NCI-H69 (cell line): Measurements from ENCODE around the gene AGPAT3.
A peak's percentile ranks its signal among the peaks of the same experiment; 100 is the strongest.
"Not testable (repeated sequence)": the region's sequence is repeated elsewhere in the genome, so short reads cannot be mapped to it uniquely, and the experiment has no call there.

Experiments used
- DNase-seq: peaks from one replicate; lab custom pipeline; 2025; lab: John Stamatoyannopoulos, UW

Gene AGPAT3, protein sequence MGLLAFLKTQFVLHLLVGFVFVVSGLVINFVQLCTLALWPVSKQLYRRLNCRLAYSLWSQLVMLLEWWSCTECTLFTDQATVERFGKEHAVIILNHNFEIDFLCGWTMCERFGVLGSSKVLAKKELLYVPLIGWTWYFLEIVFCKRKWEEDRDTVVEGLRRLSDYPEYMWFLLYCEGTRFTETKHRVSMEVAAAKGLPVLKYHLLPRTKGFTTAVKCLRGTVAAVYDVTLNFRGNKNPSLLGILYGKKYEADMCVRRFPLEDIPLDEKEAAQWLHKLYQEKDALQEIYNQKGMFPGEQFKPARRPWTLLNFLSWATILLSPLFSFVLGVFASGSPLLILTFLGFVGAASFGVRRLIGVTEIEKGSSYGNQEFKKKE

GRCh38 chr21:43864962-43865539, at the start of gene AGPAT3:
TSS of gene AGPAT3 (plus strand) at chr21:43865223. CDS start at chr21:43959682, 94,459 bp downstream.
- peak; percentile 84 for DNase-seq

GRCh38 chr21:43815991-43816390, 49.0 kb upstream of the AGPAT3 start:
- no peak for DNase-seq

- no peak for DNase-seq
These were observed 48.4 kb upstream of the AGPAT3 start for GRCh38 chr21:43816611-43817071.

GRCh38 chr21:43817157-43818086, 47.6 kb upstream of the AGPAT3 start:
- no peak for DNase-seq

- DNase-seq, result no peak
These were observed 46.3 kb upstream of the AGPAT3 start for GRCh38 chr21:43818685-43819084.

DNA sequence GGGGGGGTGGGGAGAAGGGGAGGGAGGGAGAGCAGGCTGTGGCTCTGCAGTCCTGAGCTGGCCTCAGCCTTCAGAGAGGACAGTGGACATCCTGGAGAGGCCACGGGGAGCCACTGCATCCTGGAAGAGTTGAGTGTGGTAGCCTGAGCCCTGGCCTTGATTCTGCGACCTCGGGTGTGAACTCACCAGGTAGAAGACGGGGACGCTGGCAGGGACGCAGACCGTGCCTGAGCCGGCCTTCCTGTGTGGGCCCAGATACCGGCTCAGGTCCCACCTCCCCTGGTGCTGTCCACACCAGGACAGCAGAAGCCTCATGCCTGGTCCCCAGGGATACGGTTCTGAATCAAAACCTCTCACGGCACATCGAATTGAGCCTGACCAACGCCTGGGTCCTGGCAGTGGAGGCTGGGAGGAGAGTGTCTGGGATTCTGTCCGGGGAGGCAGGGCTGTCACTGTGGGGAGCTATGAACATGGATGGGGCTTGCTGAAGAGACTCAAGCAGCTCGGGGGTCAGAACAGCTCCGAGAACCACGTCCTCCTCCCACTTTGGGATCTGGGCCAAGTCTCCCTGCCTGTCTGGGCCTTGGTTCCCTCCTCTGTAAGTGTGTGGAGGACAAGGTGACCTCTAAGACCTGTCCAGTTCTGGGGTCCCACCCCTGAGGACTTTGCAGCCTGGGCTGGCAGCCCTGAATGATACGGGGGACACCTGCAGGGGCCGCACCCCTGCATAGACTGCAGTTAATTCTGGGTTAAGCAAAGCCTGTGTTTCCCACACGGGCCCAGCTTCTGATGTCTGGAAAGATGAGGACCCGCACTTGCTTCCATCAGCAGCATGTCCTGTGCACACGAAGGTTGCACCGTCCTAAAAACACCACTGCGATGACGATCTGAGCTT, 45.3 kb upstream of the AGPAT3 start:
- no peak for DNase-seq

- DNase-seq, result no peak
These were observed 44.6 kb upstream of the AGPAT3 start for GRCh38 chr21:43820466-43820865.

GRCh38 chr21:43822166-43822565, 42.9 kb upstream of the AGPAT3 start:
- DNase-seq, result not testable (repeated sequence)

DNA sequence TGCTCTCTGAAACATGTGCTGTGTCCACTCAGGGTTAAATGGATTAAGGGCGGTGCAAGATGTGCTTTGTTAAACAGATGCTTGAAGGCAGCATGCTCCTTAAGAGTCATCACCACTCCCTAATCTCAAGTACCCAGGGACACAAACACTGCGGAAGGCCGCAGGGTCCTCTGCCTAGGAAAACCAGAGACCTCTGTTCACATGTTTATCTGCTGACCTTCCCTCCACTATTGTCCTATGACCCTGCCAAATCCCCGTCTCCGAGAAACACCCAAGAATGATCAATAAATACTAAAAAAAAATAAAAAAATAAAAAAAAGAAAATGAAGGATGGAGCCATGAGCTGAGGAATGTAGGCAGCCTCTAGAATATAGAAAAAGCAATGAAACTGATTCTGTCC, 42.3 kb upstream of the AGPAT3 start:
- not testable (repeated sequence) for DNase-seq

DNA sequence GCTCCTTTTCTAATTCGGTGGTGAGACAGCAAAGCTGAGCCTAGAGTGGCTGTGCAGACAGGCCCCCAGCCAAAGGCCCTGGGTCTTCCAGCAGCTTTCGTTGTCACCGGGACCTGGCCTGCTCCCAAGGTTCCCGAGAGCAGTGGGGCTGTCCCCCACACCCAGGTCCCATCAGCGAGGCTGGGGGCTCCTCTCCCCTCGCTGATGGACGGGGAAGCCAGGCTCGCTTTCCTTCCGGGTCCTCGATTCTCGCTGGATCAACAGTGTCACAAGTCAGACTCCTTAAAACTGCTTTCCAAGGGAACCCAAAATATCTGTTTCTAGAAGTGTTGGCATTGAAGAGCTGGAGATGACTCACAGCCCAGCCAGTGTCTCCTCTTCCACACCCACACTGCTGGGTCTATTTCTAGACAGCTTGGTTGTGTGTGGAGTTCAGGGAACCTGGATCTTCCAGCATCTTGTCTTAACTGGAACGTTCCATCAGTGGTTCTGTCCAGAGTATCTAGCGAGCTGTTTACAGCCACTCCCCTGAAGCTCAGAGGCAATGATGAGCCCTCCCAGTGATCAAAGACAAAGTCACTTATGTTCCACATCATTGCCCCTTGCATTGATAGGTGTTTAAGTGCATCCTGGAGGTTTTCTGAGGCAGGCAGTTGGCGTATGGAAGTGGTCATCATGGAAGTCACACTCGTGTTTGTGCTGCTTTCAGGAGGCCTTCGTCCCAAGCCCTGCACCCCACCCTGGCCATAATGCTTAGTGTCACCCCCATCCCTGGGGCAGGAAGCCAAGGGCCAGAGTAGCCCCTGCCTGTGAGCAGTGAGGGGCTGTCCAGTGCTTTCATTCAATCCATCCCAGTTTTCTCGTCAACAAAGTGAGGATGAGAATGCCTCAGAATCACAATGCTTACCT, 40.4 kb upstream of the AGPAT3 start:
- no peak for DNase-seq

GRCh38 chr21:43825242-43825935, 39.6 kb upstream of the AGPAT3 start:
- DNase-seq, result no peak

DNA sequence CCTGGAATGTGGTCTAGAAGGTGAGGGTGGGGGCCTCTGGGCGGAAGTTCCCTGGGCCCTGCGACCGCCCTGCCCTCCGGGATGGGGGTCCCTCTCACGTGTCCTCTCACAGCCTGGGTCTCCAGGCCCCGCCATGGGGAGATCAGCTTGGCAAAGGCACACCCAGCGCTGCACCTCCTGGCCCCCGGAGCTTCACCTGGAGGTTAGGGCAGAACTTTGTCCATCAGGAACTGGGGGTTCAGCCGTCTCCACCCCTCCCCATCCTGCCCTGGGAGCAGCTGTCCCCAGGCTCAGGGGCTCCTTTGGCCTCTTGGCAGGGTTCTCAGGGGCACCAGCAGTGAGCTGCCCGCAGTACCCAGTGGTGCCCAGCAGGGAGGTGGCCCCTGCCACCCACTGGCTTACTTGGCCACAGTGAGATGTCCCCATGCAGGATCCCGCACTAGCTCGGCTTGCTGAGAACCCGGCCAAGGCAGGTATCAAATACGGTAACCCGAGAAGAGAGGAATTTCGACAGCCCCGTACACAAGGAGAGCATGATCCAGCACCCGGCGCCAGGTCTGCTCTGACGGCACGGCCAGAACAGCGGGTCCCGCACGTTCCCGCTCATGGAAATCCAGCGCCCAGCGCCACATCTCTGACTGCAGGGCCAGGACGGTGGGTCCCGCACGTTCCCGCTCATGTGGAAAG, 38.9 kb upstream of the AGPAT3 start:
- DNase-seq, result no peak

- no peak for DNase-seq
These were observed 38.4 kb upstream of the AGPAT3 start for GRCh38 chr21:43826623-43826974.

- DNase-seq, result no peak
These were observed 37.9 kb upstream of the AGPAT3 start for GRCh38 chr21:43827015-43827611.

DNA sequence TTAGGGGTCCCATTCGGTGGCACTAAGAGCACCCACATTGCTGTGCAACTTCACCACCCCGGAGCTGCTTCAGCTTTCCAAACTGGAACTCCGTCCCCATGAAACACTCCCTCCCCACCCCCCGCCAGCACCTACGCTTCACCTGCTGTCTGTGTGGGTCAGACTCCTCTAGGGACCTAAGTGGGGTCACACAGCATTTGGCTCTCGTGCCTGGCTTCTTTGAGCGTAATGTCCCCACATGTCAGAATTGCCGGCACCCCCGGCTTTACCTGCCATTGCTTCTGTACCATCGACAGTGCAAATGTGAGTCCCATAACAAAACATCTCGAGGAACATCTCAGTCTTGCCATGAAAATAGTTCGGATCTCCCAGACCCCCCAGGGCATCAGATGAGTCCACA, 35.9 kb upstream of the AGPAT3 start:
- no peak for DNase-seq

- DNase-seq, result peak; percentile 76
These were observed 35.4 kb upstream of the AGPAT3 start for GRCh38 chr21:43829575-43830119.

DNA sequence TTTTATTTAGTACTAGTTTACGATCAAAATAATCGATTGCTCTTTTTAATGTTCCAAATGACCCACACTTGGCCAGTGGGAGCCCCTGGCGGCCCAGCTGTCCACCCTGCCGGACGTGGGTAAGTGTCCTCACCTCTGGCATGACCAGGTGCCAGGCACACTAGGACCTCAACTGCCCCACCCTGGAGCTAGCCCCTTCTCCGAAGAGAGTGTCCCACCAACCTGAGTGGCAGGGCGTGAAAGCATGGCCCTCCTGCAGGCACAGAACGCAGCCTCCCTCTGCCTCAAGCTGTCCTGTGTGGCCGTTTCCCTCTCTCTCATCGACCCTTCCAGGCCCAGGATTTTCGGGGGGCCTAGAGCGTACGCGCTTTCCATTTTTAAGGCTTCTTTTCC, 32.9 kb upstream of the AGPAT3 start:
- DNase-seq, result no peak

DNA sequence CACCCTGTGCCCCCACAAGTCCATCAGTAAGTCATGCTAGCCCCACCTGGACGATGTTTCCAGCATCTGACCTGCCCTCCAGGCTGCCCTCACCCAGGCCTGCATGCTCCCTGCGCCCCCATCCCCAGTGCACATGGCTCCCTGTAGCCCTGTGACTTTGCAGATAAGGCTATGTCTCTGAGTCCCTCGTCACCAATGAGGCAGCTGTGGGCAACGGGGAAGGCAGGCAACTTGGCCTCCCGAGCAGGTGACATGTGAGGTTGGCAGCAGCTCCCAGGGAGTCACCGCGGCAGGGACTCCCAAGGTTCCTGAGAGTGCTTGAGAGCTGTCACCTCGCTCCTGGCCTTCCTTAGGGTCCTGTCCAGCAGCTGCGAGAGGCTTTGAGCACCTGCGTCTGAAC, 32.4 kb upstream of the AGPAT3 start:
- no peak for DNase-seq
